UCSD-AML1 (cell line): ENCODE measurements around the gene LSM6.

Experiments
- DNase-seq: peaks from one replicate; lab custom pipeline; 2025; ENCODE audit not compliant: unreplicated experiment; lab: John Stamatoyannopoulos, UW

Gene LSM6

DNA sequence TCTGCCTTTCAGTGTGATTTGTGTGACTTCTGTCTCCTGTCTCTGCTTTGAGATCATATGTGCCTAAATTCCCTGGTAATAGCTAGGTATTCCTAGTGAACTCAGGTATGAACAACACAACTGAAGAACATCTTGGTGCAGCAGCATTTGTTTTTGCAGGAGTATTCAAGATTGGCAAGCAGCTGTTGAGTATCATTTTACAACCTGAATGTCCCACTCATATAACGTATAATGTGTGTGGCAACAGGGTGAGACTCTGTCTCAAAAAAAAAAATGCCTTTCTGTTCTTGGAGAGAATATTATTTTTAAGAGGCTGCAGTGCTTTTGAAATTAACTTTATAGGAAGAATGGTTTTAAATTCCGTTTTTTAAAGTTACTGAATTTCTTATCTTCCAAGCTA, 7.7 kb downstream of the LSM6 start:
- DNase-seq, result no peak

DNA sequence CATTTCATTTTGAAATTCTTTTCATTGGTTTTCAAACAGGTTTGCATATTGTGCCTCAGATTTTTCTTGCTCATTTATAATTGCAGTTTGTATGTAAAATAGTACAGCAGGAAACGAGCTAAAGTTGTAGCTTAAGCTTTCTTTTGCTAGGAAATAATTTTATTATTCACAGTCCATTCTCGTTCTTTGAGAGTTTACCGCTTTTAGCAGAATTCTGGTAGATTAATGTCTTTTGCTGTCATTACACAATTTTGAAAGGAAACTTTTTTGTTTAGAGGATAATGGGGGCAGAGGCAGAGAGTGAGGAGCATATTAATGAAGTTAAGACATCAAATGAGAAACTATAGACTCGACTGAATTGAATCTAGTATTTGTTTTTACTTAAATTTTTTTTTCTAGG, 10.5 kb downstream of the LSM6 start:
- DNase-seq, result no peak

DNA sequence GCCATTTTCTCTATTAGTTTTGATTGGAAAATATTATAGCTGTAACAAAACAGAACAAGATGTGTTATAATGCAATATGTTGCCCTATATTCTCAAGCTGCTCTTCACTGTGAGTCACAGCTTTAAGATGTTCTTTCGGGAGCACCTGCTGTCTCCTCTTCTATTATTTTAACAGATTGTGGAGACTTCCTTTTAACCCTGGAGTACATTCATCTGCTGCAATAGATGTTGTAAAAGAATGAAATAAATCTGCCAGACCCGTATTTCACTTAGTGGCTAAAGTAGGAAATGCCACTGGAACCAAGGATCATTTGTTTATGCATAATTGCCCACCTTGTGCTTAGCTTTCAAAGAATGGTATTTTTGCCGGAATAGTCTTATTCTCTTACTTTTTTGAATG, 11.1 kb downstream of the LSM6 start:
- no peak for DNase-seq

- DNase-seq, result no peak
Measured at GRCh38 chr4:146190456-146190855, 14.9 kb downstream of the LSM6 start.

DNA sequence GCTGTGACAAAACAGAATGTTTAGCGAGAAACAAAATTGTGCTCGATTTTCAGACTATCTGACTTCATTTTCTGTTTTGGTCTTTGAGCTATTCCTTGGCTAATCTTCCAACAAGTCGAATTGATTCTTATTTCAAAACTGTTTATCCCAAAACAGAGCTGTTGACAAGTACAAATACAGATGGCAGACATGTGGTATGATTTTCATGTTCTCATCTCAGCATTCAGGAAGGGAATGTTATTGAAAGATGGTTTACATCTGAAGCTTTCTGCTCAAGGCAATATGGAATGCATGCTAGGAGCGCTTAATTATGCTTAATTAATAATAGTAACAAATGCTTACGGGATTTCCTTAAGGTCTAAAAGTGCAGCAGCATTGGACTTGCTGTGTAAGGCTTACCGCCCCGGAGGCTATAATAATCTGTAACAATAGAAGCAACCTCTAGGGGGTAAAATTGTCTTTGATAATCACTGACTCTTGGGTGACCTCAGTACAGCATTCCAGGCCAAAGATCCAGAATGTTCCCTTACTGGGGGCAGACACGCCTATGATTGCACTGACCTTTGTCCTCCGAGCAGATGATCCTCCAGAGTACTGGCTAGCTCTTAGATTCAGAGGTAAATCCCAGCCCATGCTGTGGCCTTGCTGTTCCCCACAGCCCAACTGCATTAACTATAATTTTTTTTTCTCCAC, 16.4 kb downstream of the LSM6 start:
- no peak for DNase-seq

- no peak for DNase-seq
Measured at GRCh38 chr4:146193628-146194027, 18.1 kb downstream of the LSM6 start.

- DNase-seq, result no peak
Measured at GRCh38 chr4:146194212-146194611, 18.7 kb downstream of the LSM6 start.

DNA sequence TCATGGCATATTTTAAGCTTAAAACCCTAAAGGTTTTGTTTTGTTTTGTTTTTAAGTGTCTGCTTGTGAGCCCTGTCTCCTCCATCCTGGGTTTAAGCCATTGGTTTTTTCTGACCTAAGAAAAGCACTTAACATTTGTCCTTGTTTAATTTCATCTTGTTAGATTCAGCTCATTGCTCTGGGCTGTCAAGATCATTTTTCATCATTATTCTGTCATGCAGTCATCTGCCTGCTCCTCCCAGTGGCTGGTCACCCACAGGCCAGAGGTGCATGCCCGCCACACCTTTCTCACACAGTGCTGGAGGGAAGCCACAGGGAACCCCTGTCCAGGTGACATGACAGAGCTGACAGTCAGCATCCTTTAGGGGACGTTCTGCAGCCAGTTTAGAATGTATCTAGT, 27.1 kb downstream of the LSM6 start:
- no peak for DNase-seq

DNA sequence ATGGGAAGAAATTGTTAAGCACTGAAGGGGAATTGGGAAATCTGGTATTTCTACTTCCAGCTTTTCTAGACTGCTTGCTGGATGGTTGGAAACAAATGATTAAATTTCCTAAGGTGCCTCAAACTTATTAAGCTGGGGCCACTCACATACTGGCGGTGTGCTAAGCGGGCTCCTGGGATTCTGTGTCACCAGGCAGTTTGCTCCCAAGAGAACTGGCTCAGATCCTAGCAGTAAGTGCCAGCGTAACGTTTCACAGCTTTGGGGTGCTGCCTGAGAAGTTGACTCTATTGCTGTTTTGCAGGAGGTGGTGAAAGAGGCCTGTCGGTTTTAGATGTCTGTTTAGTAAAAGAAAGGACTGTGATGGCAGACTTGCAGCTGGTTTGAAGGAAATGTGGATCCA, 31.9 kb downstream of the LSM6 start:
- no peak for DNase-seq

DNA sequence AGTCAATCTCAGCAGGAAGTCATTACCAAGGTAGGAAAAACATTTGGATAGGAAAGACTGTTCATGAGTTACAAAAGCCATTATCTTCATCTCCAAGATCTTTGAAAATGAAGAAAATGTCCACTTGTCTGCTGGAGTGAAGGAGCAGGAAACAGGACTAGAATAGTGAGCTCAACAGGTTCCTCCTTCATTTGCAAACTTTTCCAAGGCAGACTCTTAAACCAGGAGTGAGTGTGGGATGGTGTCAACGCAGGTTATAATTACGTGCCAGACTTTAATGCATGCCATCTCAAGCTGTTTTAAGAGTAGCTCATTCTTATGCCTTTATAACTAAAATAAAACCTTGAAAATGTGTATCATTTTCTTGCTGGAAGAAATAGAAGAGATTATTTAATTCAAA, 35.4 kb downstream of the LSM6 start:
- no peak for DNase-seq

- no peak for DNase-seq
Measured at GRCh38 chr4:146211440-146211839, 35.9 kb downstream of the LSM6 start.

DNA sequence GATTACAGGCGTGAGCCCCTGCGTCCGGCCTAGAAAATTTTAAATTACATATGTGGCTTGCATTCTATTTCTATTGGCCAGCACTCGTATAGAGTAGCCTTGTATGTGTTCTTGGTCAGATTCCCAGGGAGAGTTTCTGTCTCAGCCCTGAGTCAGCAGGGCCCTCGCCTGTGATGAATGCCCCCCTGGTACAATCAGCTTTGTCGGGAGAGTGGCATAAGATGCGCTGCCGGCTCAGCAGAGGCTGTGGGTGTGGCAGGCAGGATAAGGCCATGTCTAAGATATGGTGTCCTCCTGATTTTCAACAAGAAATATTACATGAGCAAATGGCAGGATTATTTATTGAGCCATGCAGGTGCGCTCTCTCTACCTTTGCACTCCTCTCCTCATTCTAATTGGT, 37.3 kb downstream of the LSM6 start:
- DNase-seq, result no peak

GRCh38 chr4:146214238-146214637, 38.7 kb downstream of the LSM6 start, which contains the start of gene REELD1:
Gene REELD1 (plus strand): TSS chr4:146214538. CDS start chr4:146216953, 2,415 bp downstream.
- no peak for DNase-seq

GRCh38 chr4:146222313-146222712, 46.8 kb downstream of the LSM6 start:
- DNase-seq, result no peak

DNA sequence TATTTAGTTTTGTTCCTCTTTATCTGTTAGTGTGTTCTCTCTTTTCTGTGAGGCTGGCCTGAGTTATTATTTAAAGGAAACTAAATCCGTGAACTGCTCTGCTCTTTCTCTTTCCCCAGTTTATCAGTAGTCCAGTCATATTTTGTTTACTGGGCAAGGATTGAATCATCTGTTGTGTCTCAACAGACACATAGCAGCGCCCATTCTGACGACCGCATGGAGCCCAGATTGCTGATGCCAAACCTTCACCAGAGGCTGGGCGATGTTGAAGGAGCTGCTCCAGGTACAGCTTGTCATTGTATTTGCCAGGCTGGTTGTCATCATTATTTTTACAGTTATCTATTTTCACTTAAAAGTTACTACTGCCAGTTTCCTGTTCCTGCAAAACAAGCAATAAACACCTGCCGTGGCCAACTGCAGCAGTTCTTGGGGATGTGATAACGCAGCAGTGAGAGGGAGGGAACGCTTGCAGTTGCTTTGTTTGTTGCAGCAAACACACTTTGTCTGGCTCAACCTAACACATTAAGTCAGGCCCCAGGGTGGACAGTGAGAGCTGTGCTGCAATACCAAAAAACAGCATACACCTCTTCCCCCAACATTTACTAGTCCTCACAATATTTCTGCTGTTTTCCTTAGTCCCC, 48.9 kb downstream of the LSM6 start:
- no peak for DNase-seq

DNA sequence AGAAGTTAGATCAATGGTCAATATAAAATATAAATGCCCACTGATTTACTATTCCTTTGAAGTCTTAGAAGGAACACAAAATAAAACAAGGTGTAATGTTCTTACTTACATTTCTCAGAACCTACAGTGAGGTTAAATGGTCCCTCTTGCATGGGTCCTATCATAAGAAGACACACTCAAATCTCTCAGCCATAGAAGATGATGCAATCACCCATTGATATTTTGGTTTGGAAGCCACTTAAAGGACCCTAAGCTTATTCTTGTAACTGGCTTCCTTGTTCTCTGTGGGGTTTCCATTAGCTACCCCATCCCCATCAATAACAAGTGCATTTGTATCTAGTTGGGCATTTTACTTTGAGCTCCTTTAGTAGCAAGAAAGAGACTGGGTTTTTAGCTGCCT, 53.9 kb downstream of the LSM6 start:
- no peak for DNase-seq

DNA sequence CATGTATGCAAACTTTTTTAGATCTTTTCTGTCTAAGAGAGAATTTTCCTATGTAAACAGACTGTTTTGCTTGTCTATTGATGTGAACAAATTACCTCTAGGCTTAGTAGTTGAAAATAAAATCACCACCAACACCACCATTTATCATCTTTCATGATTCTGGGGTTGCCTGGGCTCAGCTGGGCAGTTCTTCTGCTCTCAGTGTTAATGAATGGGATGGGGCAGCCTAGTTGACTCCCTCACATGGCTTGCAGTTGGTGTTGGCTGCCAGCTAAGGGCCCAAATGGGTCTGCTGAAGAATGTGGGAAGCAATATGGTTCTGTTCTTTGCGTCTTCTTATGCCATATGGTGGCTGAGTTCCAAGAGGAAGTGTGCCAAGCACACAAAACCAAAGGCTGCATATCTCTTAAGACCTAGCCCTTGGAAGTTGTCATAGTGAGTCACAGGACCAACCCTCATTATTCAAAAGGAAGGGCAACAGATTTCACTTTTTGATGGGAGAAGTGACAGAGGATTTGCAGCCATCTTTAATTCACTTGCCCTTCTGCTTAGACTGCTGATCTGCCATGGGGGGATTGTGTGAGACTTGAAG, 56.7 kb downstream of the LSM6 start:
- no peak for DNase-seq

GRCh38 chr4:146235654-146236177, 60.2 kb downstream of the LSM6 start:
- DNase-seq, result no peak

GRCh38 chr4:146236216-146236615, 60.7 kb downstream of the LSM6 start:
- no peak for DNase-seq

DNA sequence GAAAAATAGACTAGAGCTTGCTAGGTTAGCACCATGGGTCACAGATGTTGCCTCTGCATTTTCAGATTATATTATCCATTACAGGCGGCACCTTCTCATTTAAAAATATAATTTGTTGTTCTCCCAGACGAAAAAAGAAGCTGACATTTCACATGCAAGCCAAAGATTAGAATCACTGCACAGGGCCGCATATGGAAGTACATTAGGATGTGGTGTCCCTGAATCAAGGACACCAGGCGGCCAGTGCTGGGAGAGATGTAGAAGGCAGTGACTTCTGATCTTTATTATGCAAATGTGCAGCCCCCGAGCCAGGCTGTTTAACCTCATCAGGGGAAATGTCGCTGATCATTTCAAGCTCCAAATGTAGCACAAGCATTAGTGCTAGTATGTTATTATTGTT, 61.6 kb downstream of the LSM6 start:
- no peak for DNase-seq

GRCh38 chr4:146238107-146238506, 62.6 kb downstream of the LSM6 start:
- DNase-seq, result no peak
